ENCODE data around the gene OLFM1. TPM values are rescaled to one million over a fixed set of nuclear protein-coding genes. Genes with fewer than 3 reads are reported as not detected.

The OLFM1 gene
- total and polyA plus RNA-seq, 2 donors from 2014 or later, result 2.9 to 33.7 TPM

DNA sequence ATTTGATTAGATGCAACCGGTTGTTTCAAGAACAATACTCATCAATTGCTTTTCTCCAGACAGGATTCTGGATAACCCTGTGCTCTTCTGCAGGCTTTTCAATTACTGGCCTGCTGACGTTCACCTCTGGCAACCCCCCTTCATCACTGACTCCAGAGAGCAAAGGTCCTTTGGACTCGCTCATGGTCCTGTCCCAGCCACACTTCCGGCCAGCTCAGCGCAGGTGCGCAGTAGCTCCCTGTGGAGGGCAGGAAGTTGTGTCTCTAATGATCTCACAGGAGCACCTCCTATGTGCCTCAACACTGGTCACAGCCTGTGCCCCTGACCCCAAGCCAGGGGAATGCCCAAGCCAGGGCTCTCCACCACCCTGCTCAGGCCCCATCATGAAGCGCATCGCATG lies 44.0 kb downstream of the OLFM1 start:
- Histone ChIP-seq H3K9me3 (ENCODE audit: control insufficient read depth in 2 of 3, insufficient read depth in 1 of 3, low read length in 3 of 3) (no peaks in the 10 kb centered on the region), H3K36me3 (ENCODE audit: control insufficient read depth in 2 of 3, insufficient read depth in 3 of 3, low read length in 3 of 3) (no peaks in the 10 kb centered on the region), H3K27me3 (ENCODE audit: control insufficient read depth, insufficient read depth, low read length) (no peaks in the 10 kb centered on the region), H3K4me3 (ENCODE audit: low read length in 3 of 3) (no peak overlapping the region), H3K9ac (ENCODE audit: low read length in 3 of 3) (no peak overlapping the region), H3K4me1 (ENCODE audit: control insufficient read depth in 2 of 3, insufficient read depth in 2 of 3, low read depth in 1 of 3, low read length in 3 of 3) (no peaks in the 10 kb centered on the region), H3K27ac (ENCODE audit: low read depth in 2 of 2, low read length in 2 of 2) (no peak overlapping the region)
- TF ChIP-seq, protein P1, sequence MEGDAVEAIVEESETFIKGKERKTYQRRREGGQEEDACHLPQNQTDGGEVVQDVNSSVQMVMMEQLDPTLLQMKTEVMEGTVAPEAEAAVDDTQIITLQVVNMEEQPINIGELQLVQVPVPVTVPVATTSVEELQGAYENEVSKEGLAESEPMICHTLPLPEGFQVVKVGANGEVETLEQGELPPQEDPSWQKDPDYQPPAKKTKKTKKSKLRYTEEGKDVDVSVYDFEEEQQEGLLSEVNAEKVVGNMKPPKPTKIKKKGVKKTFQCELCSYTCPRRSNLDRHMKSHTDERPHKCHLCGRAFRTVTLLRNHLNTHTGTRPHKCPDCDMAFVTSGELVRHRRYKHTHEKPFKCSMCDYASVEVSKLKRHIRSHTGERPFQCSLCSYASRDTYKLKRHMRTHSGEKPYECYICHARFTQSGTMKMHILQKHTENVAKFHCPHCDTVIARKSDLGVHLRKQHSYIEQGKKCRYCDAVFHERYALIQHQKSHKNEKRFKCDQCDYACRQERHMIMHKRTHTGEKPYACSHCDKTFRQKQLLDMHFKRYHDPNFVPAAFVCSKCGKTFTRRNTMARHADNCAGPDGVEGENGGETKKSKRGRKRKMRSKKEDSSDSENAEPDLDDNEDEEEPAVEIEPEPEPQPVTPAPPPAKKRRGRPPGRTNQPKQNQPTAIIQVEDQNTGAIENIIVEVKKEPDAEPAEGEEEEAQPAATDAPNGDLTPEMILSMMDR (IDR thresholded peaks at IDR 0.05; ENCODE audit: borderline replicate concordance, extremely low read depth, insufficient read depth), result no peak
- DNase-seq (no peak), FAIRE-seq (no peak)
- intact Hi-C loops (cut with DNase I), result no loop called here

- DNase-seq (no peak), FAIRE-seq (no peak)
- Histone ChIP-seq H3K27me3 (ENCODE audit: control insufficient read depth, insufficient read depth, low read length) (no peaks in the 10 kb centered on the region), H3K27ac (ENCODE audit: low read depth in 2 of 2, low read length in 2 of 2) (no peak overlapping the region), H3K9me3 (ENCODE audit: control insufficient read depth in 2 of 3, insufficient read depth in 1 of 3, low read length in 3 of 3) (no peaks in the 10 kb centered on the region), H3K9ac (ENCODE audit: low read length in 3 of 3) (no peak overlapping the region), H3K4me1 (ENCODE audit: control insufficient read depth in 2 of 3, insufficient read depth in 2 of 3, low read depth in 1 of 3, low read length in 3 of 3) (no peaks in the 10 kb centered on the region), H3K4me3 (ENCODE audit: low read length in 3 of 3) (no peak overlapping the region), H3K36me3 (ENCODE audit: control insufficient read depth in 2 of 3, insufficient read depth in 3 of 3, low read length in 3 of 3) (no peaks in the 10 kb centered on the region)
- intact Hi-C loops (cut with DNase I), result no loop called here
- TF ChIP-seq, protein P1 (IDR thresholded peaks at IDR 0.05; ENCODE audit: borderline replicate concordance, extremely low read depth, insufficient read depth), result no peak
Measured at GRCh38 chr9:135132008-135132407, 44.5 kb downstream of the OLFM1 start.

DNA sequence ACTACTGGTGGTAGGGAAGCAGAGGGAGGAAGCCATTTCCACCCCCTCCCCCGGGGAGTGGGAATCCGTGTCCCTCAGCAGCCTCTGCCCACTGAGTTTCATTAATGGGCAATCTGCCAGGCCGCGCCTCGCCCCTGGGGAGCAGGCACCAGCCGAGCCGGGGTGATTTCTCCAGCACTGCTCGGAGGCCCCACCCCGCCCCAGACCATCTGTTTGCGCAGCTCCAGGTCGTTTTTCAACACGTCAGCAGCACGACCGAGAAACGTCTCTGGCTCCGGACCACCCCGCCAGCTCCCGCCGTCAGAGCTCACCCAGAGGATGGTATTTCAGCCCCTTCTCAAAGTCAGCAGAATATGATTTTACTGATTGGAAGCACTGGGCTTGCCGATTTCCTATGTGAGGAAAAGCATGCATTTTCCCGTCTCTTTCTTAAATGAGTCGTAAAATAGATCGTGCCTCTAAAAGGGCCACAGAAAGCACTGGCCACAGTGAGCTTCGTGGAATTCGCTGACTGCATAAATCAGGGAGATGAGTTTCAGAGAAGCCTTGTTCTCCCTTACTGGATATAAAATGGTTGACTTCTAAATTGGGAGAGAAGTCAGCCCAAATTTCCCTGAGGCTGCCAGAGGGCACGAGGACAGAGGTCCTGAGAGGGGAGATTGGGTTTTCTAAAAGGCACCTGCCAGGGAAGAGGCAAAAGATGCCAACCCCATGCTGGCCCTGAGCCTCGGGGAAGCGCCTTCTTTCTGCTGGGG lies 47.0 kb downstream of the OLFM1 start:
- H3K9me3 ChIP-seq (ENCODE audit: control insufficient read depth in 2 of 3, insufficient read depth in 1 of 3, low read length in 3 of 3), result peaks cover 0 to 3% (median 0%) of the 10 kb centered on the region in 3 donors
- TF ChIP-seq, protein P1 (IDR thresholded peaks at IDR 0.05; ENCODE audit: borderline replicate concordance, extremely low read depth, insufficient read depth), result no peak
- intact Hi-C loops (cut with DNase I), result no loop called here
- H3K27me3 ChIP-seq (ENCODE audit: control insufficient read depth, insufficient read depth, low read length), result no peaks in the 10 kb centered on the region
- H3K27ac ChIP-seq (ENCODE audit: low read depth in 2 of 2, low read length in 2 of 2), result no peak overlapping the region
- peak in 2 of 5 donors; percentile 21 to 66 for DNase-seq
- no peaks in the 10 kb centered on the region for H3K4me1 ChIP-seq (ENCODE audit: control insufficient read depth in 2 of 3, insufficient read depth in 2 of 3, low read depth in 1 of 3, low read length in 3 of 3)
- H3K9ac ChIP-seq (ENCODE audit: low read length in 3 of 3), result no peak overlapping the region
- no peaks in the 10 kb centered on the region for H3K36me3 ChIP-seq (ENCODE audit: control insufficient read depth in 2 of 3, insufficient read depth in 3 of 3, low read length in 3 of 3)
- no peak overlapping the region for H3K4me3 ChIP-seq (ENCODE audit: low read length in 3 of 3)
- FAIRE-seq, result no peak

Measured in kidney (tissue), 14 donors.